IMR-90 (cell line): ENCODE measurements around the gene AKAP13. TPM values are rescaled to one million over a fixed set of nuclear protein-coding genes. Genes with fewer than 3 reads are reported as not detected.

ENCODE experiments used
- ATAC-seq: fragments of 200-7000 bp; cut with Tn5 transposase; 2 replicates; pipeline ENCODE4 v1.9.1; 2020; ENCODE audit warnings: low read depth, mild to moderate bottlenecking, moderate library complexity
- BruUV-seq: library from RNA; stranded (reverse); fragments of 400-500 nt; replicated peaks from 2 replicates; lab custom pipeline; 2021; lab: Mats Ljungman, UMichigan
- CTCF ChIA-PET: fragments of 300-600 bp; formaldehyde crosslinking; extraction: SDS; loops from one replicate; lab custom pipeline; 2021; ENCODE audit warnings: antibody characterized with exemption; lab: Yijun Ruan, JAX
- POLR2A ChIA-PET: fragments of 300-600 bp; sonication (Branson Sonifier 250); formaldehyde crosslinking; loops from one replicate; lab custom pipeline; 2022; ENCODE audit warnings: antibody characterized with exemption; ENCODE audit not compliant: unreplicated experiment; lab: Charles Lee
- DNase-seq: peaks from one replicate; pipeline ENCODE4 v3.0.0; 2013
- H2AFZ ChIP-seq: replicated peaks from 2 replicates; pipeline ENCODE3; 2013; ENCODE audit warnings: low read length, mild to moderate bottlenecking; ENCODE audit not compliant: poor library complexity
- H2AK5ac ChIP-seq: 2 replicates; pipeline ENCODE4 v1.6.1; 2013; ENCODE audit warnings: low read depth, low read length, inconsistent platforms
- H2AK9ac ChIP-seq: replicated peaks from 2 replicates; pipeline ENCODE3; 2013; ENCODE audit warnings: mild to moderate bottlenecking, low read depth, low read length, moderate library complexity; ENCODE audit not compliant: poor library complexity
- H2BK120ac ChIP-seq: 2 replicates; pipeline ENCODE4 v1.6.1; 2013; ENCODE audit warnings: low read depth, low read length, inconsistent platforms
- H2BK15ac ChIP-seq: 3 replicates; pipeline ENCODE4 v1.6.1; 2013; ENCODE audit warnings: low read depth, low read length, inconsistent platforms
- H2BK20ac ChIP-seq: 2 replicates; pipeline ENCODE4 v1.6.1; 2013; ENCODE audit warnings: low read depth, mild to moderate bottlenecking, inconsistent platforms, low read length, moderate library complexity
- H2BK5ac ChIP-seq: 2 replicates; pipeline ENCODE4 v1.6.1; 2013; ENCODE audit warnings: mild to moderate bottlenecking, low read depth, low read length, inconsistent platforms; ENCODE audit not compliant: poor library complexity, severe bottlenecking
- H3K14ac ChIP-seq: replicated peaks from 2 replicates; pipeline ENCODE4 v1.6.1; 2013; ENCODE audit warnings: low read depth, low read length, inconsistent platforms
- H3K18ac ChIP-seq: 2 replicates; pipeline ENCODE4 v1.6.1; 2013; ENCODE audit warnings: low read depth, low read length, control low read depth
- H3K23ac ChIP-seq: 2 replicates; pipeline ENCODE4 v1.6.1; 2013; ENCODE audit warnings: low read depth, low read length, inconsistent platforms
- H3K27ac ChIP-seq: 2 replicates; pipeline ENCODE4 v1.5.1; 2013; ENCODE audit warnings: mild to moderate bottlenecking, control low read depth, low read length; ENCODE audit not compliant: insufficient read depth
- H3K27me3 ChIP-seq: 2 replicates; pipeline ENCODE4 v1.6.1; 2013; ENCODE audit warnings: low read length; ENCODE audit not compliant: control insufficient read depth, insufficient read depth
- H3K36me3 ChIP-seq: 2 replicates; pipeline ENCODE4 v1.6.1; 2013; ENCODE audit warnings: low read length, mixed read lengths; ENCODE audit not compliant: control insufficient read depth, insufficient read depth
- H3K4ac ChIP-seq: 2 replicates; pipeline ENCODE4 v1.6.1; 2013; ENCODE audit warnings: low read depth, low read length, inconsistent platforms
- H3K4me1 ChIP-seq: 2 replicates; pipeline ENCODE4 v1.6.1; 2013; ENCODE audit warnings: low read length, mixed read lengths; ENCODE audit not compliant: control insufficient read depth, insufficient read depth
- H3K4me2 ChIP-seq: 2 replicates; pipeline ENCODE4 v1.6.1; 2013; ENCODE audit warnings: low read depth, mild to moderate bottlenecking, control low read depth, low read length, moderate library complexity
- H3K4me3 ChIP-seq: 2 replicates; pipeline ENCODE4 v1.5.1; 2013; ENCODE audit warnings: low read depth, mild to moderate bottlenecking, control low read depth, low read length, moderate library complexity; ENCODE audit not compliant: insufficient read depth
- H3K56ac ChIP-seq: 2 replicates; pipeline ENCODE4 v1.6.1; 2013; ENCODE audit warnings: low read length, inconsistent platforms; ENCODE audit not compliant: insufficient read depth; ENCODE audit errors: extremely low read depth
- H3K79me1 ChIP-seq, 2 experiments: 2 replicates each; pipeline ENCODE4 v1.6.1; 2013; ENCODE audit warnings: low read length in 2 of 2, inconsistent platforms in 1 of 2, low read depth in 1 of 2
- H3K9ac ChIP-seq: 2 replicates; pipeline ENCODE4 v1.6.1; 2013; ENCODE audit warnings: low read depth, low read length, control low read depth
- H3K9me1 ChIP-seq: 2 replicates; pipeline ENCODE4 v1.6.1; 2013; ENCODE audit warnings: low read length, inconsistent platforms; ENCODE audit not compliant: insufficient read depth
- H3K9me3 ChIP-seq: 2 replicates; pipeline ENCODE4 v1.6.1; 2013; ENCODE audit warnings: low read length; ENCODE audit not compliant: control insufficient read depth, insufficient read depth
- H4K20me1 ChIP-seq: 2 replicates; pipeline ENCODE4 v1.6.1; 2013; ENCODE audit warnings: low read length, inconsistent platforms; ENCODE audit not compliant: insufficient read depth
- H4K5ac ChIP-seq: 2 replicates; pipeline ENCODE4 v1.6.1; 2013; ENCODE audit warnings: mild to moderate bottlenecking, low read depth, low read length, control low read depth
- H4K8ac ChIP-seq, 2 experiments: 2 replicates each; pipeline ENCODE4 v1.6.1; 2013; ENCODE audit warnings: low read depth in 2 of 2, low read length in 2 of 2, control low read depth in 1 of 2, inconsistent platforms in 1 of 2
- H4K91ac ChIP-seq: 2 replicates; pipeline ENCODE4 v1.6.1; 2013; ENCODE audit warnings: low read depth, low read length, inconsistent platforms; ENCODE audit not compliant: insufficient read depth
- CEBPB ChIP-seq: IDR thresholded peaks from 2 replicates; pipeline ENCODE4 v1.6.1; 2012; ENCODE audit warnings: low read depth, low read length, improper control_type of control experiment
- FOS ChIP-seq: fragments of 150-350 bp; IDR thresholded peaks from 2 replicates; pipeline ENCODE4 v1.6.1; 2016; ENCODE audit warnings: low read depth, low read length
- MAFK ChIP-seq: IDR thresholded peaks from 2 replicates; pipeline ENCODE4 v1.6.1; 2012; ENCODE audit warnings: low read depth, low read length, improper control_type of control experiment
- MAZ ChIP-seq: IDR thresholded peaks from 2 replicates; pipeline ENCODE4 v1.6.1; 2012; ENCODE audit warnings: low read depth, mild to moderate bottlenecking, low read length, improper control_type of control experiment, moderate library complexity, borderline replicate concordance
- MXI1 ChIP-seq: IDR thresholded peaks from 2 replicates; pipeline ENCODE4 v1.6.1; 2012; ENCODE audit warnings: low read depth, mild to moderate bottlenecking, low read length, moderate library complexity, borderline replicate concordance
- RFX5 ChIP-seq: IDR thresholded peaks from 2 replicates; pipeline ENCODE4 v1.8.0; 2012; ENCODE audit warnings: low read depth, mild to moderate bottlenecking, low read length, moderate library complexity
- SMC3 ChIP-seq: fragments of 150-350 bp; IDR thresholded peaks from 2 replicates; pipeline ENCODE4 v1.6.1; 2016; ENCODE audit warnings: low read depth, mild to moderate bottlenecking, antibody characterized with exemption, low read length, moderate library complexity
- WGBS, 2 experiments: methylation state at CpG; one replicate each; pipeline versions ENCODE4 v1.1.5 to v1.1.7; 2013; ENCODE audit warnings: missing lambda C conversion rate in 2 of 2; ENCODE audit not compliant: insufficient read length in 1 of 2; ENCODE audit errors: extremely low coverage in 2 of 2; 5-methylcytosine and 5-hydroxymethylcytosine counted together
- dilution Hi-C: fragments of 300-500 bp; cut with HindIII; formaldehyde crosslinking; loops from one replicate; pipeline ENCODE4 v1.14.3; 2018; ENCODE audit warnings: low sequenced_read_pairs; ENCODE audit not compliant: unreplicated experiment
- in situ Hi-C: fragments of 300-500 bp; cut with MboI; formaldehyde crosslinking; loops from 3 replicates; pipeline ENCODE4 v1.14.3; 2019; ENCODE audit warnings: low sequenced_read_pairs, inconsistent platforms, mixed read lengths
- intact Hi-C: fragments of 100-400 bp; cut with micrococcal nuclease; formaldehyde crosslinking; loops from 2 replicates; pipeline ENCODE4 v1.10.0; 2022
- polyA plus RNA-seq, 3 experiments: library from polyadenylated mRNA; depleted of rRNA; stranded (reverse); fragments of >200 nt; gene quantifications; 2 replicates each; pipeline ENCODE4 v1.2.3, GENCODE V29; 2012; ENCODE audit warnings: low replicate concordance in 1 of 3
- total RNA-seq: library from RNA; depleted of rRNA; stranded (reverse); fragments of >200 nt; gene quantifications from 2 replicates; pipeline ENCODE4 v1.2.3, GENCODE V29; 2012
- TF ChIP-seq, protein P1 (sequence below): fragments of 150-350 bp; IDR thresholded peaks from 2 replicates; pipeline ENCODE4 v1.6.1; 2017; ENCODE audit warnings: mild to moderate bottlenecking, antibody characterized with exemption, low read length, low read depth
- TF ChIP-seq, protein P2 (sequence below): conservative IDR thresholded peaks from 2 replicates; pipeline ENCODE4 v1.5.1; 2012; ENCODE audit warnings: mild to moderate bottlenecking, low read depth, low read length, improper control_type of control experiment

AKAP13 gene
- total and polyA plus RNA-seq, 2 of the 4 experiments (the other 2 are of a cell fraction), result 10.4 to 46.4 TPM

DNA sequence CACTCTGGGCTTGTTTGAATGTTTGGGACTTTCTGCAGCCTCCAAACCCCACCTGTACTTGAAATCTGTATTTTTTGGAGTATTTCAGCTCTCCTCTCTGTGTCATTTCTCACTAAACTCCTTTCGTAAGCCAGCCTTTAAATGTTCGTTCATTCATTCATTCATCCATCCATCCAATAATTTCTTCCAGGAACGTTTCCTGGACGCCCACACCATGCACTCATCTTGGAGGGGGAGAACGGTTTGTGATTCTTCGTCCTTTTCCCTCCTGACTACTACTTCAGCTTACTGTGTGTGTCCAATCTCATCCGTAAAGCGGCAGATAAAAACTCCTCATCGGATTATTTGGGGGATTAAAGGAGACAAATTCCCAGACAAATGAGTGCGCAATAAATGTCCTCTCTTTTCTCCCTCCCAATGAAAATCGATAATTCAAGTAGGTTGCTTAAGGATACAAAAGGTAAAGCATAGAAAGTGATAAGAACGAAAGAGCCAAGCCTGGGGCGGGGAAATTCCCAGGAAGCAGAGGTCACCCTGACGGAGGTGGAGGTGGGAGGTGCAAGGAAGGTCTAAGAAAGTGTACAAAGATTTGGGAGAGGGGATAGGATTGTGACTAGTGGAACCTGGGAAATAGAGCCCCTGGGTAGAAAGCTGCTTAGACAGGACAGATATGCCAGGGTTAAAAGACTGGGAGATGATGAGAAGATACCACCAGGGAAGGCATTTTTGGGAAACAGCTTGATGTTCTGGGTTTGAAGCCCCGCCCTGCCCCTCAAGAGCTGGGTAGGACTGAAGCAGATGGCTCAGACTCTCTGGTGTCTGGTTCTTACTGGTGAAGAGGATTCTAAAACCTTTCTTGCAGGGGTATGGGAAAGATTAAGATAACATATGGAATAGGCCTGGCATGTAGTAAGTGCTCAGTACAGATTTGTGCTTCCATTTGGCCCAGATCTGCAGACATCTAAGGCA, 415.2 kb downstream of the AKAP13 start:
- Histone ChIP-seq H4K8ac (peak overlapping the region; percentile 52 to 86; a peak in 3 of 4 replicates), H2AK5ac (no peak overlapping the region), H3K4me3 (peak overlapping the region; percentile 69), H3K27ac (no peak overlapping the region), H3K9me1 (peaks cover 19% of the 10 kb centered on the region), H3K36me3 (no peaks in the 10 kb centered on the region), H3K79me1 (peaks cover 17 to 29% of the 10 kb centered on the region in 2 experiments; a peak in 3 of 4 replicates), H3K18ac (peak overlapping the region; percentile 75; the same call in 1 of the 2 replicates), H3K23ac (peak overlapping the region; percentile 94), H3K4me2 (peak overlapping the region; percentile 95), H2AFZ (peak overlapping the region; percentile 84), H2BK15ac (peak overlapping the region; percentile 13; the same call in 1 of the 3 replicates), H2BK20ac (peak overlapping the region; percentile 23; the same call in 1 of the 2 replicates), H3K4me1 (peaks cover 9% of the 10 kb centered on the region), H3K27me3 (no peaks in the 10 kb centered on the region), H3K9me3 (no peaks in the 10 kb centered on the region), H3K4ac (peak overlapping the region; percentile 58; the same call in 1 of the 2 replicates), H4K5ac (peak overlapping the region; percentile 70; the same call in 1 of the 2 replicates), H3K56ac (peak overlapping the region; percentile 73; the same call in 1 of the 2 replicates), H4K20me1 (peaks cover 18% of the 10 kb centered on the region; the same call in 1 of the 2 replicates), H2BK120ac (peak overlapping the region; percentile 32; the same call in 1 of the 2 replicates), H3K14ac (peak overlapping the region; percentile 73), H2BK5ac (no peak overlapping the region), H3K9ac (peak overlapping the region; percentile 63; the same call in 1 of the 2 replicates), H4K91ac (no peak overlapping the region), H2AK9ac (no peak overlapping the region)
- DNase-seq, result no peak
- ChIA-PET POLR2A (no interaction called here), CTCF (no interaction called here)
- in situ Hi-C loops, result no loop called here
- intact Hi-C loops, result loop anchor here (10.0 kb wide), 1 partner anchor 181 kb away; no protein-coding TSS in a partner anchor
- no CpG with 5 or more reads among the region's 15 CpGs for WGBS, 2 experiments
- dilution Hi-C loops, result no loop called here
- no peak for ATAC-seq
- BruUV-seq, result no TSS peak
- TF ChIP-seq MXI1 (no peak), MAZ (no peak), RFX5 (no peak), MAFK (no peak), FOS (no peak), CEBPB (no peak), SMC3 (no peak)
- TF ChIP-seq, protein P1, sequence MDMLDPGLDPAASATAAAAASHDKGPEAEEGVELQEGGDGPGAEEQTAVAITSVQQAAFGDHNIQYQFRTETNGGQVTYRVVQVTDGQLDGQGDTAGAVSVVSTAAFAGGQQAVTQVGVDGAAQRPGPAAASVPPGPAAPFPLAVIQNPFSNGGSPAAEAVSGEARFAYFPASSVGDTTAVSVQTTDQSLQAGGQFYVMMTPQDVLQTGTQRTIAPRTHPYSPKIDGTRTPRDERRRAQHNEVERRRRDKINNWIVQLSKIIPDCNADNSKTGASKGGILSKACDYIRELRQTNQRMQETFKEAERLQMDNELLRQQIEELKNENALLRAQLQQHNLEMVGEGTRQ, result no peak
- TF ChIP-seq, protein P2, sequence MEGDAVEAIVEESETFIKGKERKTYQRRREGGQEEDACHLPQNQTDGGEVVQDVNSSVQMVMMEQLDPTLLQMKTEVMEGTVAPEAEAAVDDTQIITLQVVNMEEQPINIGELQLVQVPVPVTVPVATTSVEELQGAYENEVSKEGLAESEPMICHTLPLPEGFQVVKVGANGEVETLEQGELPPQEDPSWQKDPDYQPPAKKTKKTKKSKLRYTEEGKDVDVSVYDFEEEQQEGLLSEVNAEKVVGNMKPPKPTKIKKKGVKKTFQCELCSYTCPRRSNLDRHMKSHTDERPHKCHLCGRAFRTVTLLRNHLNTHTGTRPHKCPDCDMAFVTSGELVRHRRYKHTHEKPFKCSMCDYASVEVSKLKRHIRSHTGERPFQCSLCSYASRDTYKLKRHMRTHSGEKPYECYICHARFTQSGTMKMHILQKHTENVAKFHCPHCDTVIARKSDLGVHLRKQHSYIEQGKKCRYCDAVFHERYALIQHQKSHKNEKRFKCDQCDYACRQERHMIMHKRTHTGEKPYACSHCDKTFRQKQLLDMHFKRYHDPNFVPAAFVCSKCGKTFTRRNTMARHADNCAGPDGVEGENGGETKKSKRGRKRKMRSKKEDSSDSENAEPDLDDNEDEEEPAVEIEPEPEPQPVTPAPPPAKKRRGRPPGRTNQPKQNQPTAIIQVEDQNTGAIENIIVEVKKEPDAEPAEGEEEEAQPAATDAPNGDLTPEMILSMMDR, result no peak
